Neural cell (in vitro differentiated cells): Measurements from ENCODE around the gene RTP5.

Experiments used
- EP300 ChIP-seq: fragments of 450-650 bp; conservative IDR thresholded peaks from 2 replicates; pipeline ENCODE4 v1.6.1; 2014; ENCODE audit warnings: antibody characterized with exemption, mild to moderate bottlenecking, moderate library complexity; ENCODE audit not compliant: poor library complexity, severe bottlenecking
- EZH2 ChIP-seq: fragments of 200-600, 300-800 bp; shearing (Covaris generic), sonication (generic); IDR thresholded peaks from 2 replicates; pipeline ENCODE4 v1.6.1; 2014; ENCODE audit warnings: antibody characterized with exemption, low read length, borderline replicate concordance, mild to moderate bottlenecking; ENCODE audit not compliant: insufficient read depth, poor library complexity, severe bottlenecking
- MXI1 ChIP-seq: fragments of 450-650 bp; conservative IDR thresholded peaks from 2 replicates; pipeline ENCODE4 v1.6.1; 2014; ENCODE audit warnings: antibody characterized with exemption, mild to moderate bottlenecking; ENCODE audit not compliant: poor library complexity, severe bottlenecking
- POLR2AphosphoS5 ChIP-seq: IDR thresholded peaks from 2 replicates; pipeline ENCODE4 v1.6.1; 2012
- RAD21 ChIP-seq: fragments of 450-650 bp; conservative IDR thresholded peaks from 2 replicates; pipeline ENCODE4 v1.6.1; 2014; ENCODE audit warnings: antibody characterized with exemption, mild to moderate bottlenecking, moderate library complexity
- SMC3 ChIP-seq: fragments of 450-650 bp; conservative IDR thresholded peaks from 2 replicates; pipeline ENCODE4 v1.6.1; 2014; ENCODE audit warnings: antibody characterized with exemption, mild to moderate bottlenecking, moderate library complexity; ENCODE audit not compliant: poor library complexity
- TAF1 ChIP-seq: IDR thresholded peaks from 2 replicates; pipeline ENCODE4 v1.6.1; 2012; ENCODE audit warnings: low read depth
- TF ChIP-seq, protein P1 (sequence below): IDR thresholded peaks from 2 replicates; pipeline ENCODE4 v1.6.1; 2012; ENCODE audit warnings: borderline replicate concordance
- TF ChIP-seq, protein P2 (sequence below): fragments of 450-650 bp; IDR thresholded peaks from 2 replicates; pipeline ENCODE4 v1.5.1; 2014; ENCODE audit warnings: antibody characterized with exemption, mild to moderate bottlenecking, moderate library complexity; ENCODE audit not compliant: poor library complexity, severe bottlenecking

DNA sequence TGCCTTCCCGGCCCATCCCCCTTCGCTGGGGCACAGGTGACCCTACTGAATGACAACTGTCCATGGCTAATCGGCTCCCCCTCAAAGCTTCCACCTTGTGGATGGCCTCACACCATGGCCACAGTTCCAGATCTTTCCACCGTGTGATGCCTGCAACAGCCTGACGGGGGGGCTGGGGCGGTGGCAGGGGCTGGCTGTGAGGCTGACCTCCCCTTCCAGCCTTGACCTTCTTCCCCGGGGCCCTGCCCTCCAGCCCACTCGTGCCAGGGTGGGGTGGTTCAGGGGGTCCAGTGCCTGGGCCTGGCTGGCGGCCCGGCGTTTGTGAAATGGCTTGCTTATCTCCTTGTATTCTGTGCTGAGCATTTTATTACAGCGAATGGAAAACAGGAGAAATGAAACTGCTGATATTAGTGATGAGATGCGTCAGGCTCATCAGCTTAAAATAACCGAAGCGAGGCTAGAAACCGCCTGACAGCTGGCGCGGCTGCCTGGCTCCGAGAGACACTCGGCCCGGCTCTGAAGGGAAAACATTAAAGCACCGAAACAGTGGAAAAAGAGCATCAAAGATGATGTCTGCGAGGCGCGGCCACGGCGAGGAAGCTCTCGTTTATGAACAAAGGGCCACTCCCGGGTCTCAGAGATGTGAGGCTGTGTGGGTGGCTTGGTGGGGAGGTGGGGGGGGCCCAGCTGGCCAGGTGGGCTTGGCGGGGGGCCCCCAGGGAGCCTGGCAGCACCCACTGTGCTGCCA is 9.9 kb upstream of the RTP5 start:
- TF ChIP-seq, protein P1, sequence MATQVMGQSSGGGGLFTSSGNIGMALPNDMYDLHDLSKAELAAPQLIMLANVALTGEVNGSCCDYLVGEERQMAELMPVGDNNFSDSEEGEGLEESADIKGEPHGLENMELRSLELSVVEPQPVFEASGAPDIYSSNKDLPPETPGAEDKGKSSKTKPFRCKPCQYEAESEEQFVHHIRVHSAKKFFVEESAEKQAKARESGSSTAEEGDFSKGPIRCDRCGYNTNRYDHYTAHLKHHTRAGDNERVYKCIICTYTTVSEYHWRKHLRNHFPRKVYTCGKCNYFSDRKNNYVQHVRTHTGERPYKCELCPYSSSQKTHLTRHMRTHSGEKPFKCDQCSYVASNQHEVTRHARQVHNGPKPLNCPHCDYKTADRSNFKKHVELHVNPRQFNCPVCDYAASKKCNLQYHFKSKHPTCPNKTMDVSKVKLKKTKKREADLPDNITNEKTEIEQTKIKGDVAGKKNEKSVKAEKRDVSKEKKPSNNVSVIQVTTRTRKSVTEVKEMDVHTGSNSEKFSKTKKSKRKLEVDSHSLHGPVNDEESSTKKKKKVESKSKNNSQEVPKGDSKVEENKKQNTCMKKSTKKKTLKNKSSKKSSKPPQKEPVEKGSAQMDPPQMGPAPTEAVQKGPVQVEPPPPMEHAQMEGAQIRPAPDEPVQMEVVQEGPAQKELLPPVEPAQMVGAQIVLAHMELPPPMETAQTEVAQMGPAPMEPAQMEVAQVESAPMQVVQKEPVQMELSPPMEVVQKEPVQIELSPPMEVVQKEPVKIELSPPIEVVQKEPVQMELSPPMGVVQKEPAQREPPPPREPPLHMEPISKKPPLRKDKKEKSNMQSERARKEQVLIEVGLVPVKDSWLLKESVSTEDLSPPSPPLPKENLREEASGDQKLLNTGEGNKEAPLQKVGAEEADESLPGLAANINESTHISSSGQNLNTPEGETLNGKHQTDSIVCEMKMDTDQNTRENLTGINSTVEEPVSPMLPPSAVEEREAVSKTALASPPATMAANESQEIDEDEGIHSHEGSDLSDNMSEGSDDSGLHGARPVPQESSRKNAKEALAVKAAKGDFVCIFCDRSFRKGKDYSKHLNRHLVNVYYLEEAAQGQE: no peak
- TF ChIP-seq, protein P2, sequence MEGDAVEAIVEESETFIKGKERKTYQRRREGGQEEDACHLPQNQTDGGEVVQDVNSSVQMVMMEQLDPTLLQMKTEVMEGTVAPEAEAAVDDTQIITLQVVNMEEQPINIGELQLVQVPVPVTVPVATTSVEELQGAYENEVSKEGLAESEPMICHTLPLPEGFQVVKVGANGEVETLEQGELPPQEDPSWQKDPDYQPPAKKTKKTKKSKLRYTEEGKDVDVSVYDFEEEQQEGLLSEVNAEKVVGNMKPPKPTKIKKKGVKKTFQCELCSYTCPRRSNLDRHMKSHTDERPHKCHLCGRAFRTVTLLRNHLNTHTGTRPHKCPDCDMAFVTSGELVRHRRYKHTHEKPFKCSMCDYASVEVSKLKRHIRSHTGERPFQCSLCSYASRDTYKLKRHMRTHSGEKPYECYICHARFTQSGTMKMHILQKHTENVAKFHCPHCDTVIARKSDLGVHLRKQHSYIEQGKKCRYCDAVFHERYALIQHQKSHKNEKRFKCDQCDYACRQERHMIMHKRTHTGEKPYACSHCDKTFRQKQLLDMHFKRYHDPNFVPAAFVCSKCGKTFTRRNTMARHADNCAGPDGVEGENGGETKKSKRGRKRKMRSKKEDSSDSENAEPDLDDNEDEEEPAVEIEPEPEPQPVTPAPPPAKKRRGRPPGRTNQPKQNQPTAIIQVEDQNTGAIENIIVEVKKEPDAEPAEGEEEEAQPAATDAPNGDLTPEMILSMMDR: peak; percentile 48
- TF ChIP-seq EP300 (no peak), EZH2 (no peak), POLR2AphosphoS5 (peak; percentile 11), RAD21 (peak; percentile 18), TAF1 (no peak), MXI1 (no peak), SMC3 (no peak)
